IPS DF 4.7 (cell line): ENCODE measurements around the gene RBFOX1.

ENCODE experiments used
- DNase-seq: peaks from one replicate; pipeline ENCODE4 v3.0.0-alpha.2; 2013; ENCODE audit warnings: low spot score; ENCODE audit errors: extremely low read depth

Gene RBFOX1

GRCh38 chr16:7332611-7333010 lies at the start of gene RBFOX1:
RBFOX1 (plus strand) TSS chr16:7332845.
- DNase-seq, result no peak

- DNase-seq, result no peak
Measured at GRCh38 chr16:7284780-7285179, 47.9 kb upstream of the RBFOX1 start.

- no peak for DNase-seq
Measured at GRCh38 chr16:7285520-7285919, 47.1 kb upstream of the RBFOX1 start.

GRCh38 chr16:7289299-7289698 lies 43.3 kb upstream of the RBFOX1 start:
- no peak for DNase-seq

- DNase-seq, result no peak
Measured at GRCh38 chr16:7290682-7291081, 42.0 kb upstream of the RBFOX1 start.

GRCh38 chr16:7294020-7294419 lies 38.6 kb upstream of the RBFOX1 start:
- no peak for DNase-seq

GRCh38 chr16:7303052-7303610 lies 29.5 kb upstream of the RBFOX1 start:
- DNase-seq, result no peak

- no peak for DNase-seq
Measured at GRCh38 chr16:7303660-7304200, 28.9 kb upstream of the RBFOX1 start.

GRCh38 chr16:7304279-7304678 lies 28.4 kb upstream of the RBFOX1 start:
- DNase-seq, result no peak

GRCh38 chr16:7304958-7305357 lies 27.7 kb upstream of the RBFOX1 start:
- no peak for DNase-seq

GRCh38 chr16:7313170-7313569 lies 19.5 kb upstream of the RBFOX1 start:
- no peak for DNase-seq

- no peak for DNase-seq
Measured at GRCh38 chr16:7314163-7314562, 18.5 kb upstream of the RBFOX1 start.

GRCh38 chr16:7315813-7316212 lies 16.8 kb upstream of the RBFOX1 start:
- no peak for DNase-seq

GRCh38 chr16:7316281-7316888 lies 16.3 kb upstream of the RBFOX1 start:
- DNase-seq, result no peak

GRCh38 chr16:7317982-7318381 lies 14.7 kb upstream of the RBFOX1 start:
- DNase-seq, result no peak

- no peak for DNase-seq
Measured at GRCh38 chr16:7318686-7319085, 14.0 kb upstream of the RBFOX1 start.

GRCh38 chr16:7319514-7319913 lies 13.1 kb upstream of the RBFOX1 start:
- no peak for DNase-seq

- DNase-seq, result no peak
Measured at GRCh38 chr16:7321661-7322060, 11.0 kb upstream of the RBFOX1 start.

- no peak for DNase-seq
Measured at GRCh38 chr16:7324321-7324720, 8.3 kb upstream of the RBFOX1 start.

GRCh38 chr16:7325834-7326233 lies 6.8 kb upstream of the RBFOX1 start:
- DNase-seq, result no peak

GRCh38 chr16:7330709-7331108 lies 1.9 kb upstream of the RBFOX1 start:
- no peak for DNase-seq

- no peak for DNase-seq
Measured at GRCh38 chr16:7331997-7332396, 648 bp upstream of the RBFOX1 start.

- no peak for DNase-seq
Measured at GRCh38 chr16:7333180-7333725, 608 bp downstream of the RBFOX1 start.
